NCI-H2171 treated with DMSO at 0.1 percent for 48 hours (cell line): ENCODE results near the gene EIF2D.
A peak's percentile ranks its signal among the peaks of the same experiment; 100 is the strongest.

Source experiments
- DNase-seq: peaks from one replicate; lab custom pipeline; 2025; lab: John Stamatoyannopoulos, UW

The EIF2D gene

GRCh38 chr1:206569556-206569955, 42.7 kb downstream of the EIF2D start:
- DNase-seq = no peak

DNA sequence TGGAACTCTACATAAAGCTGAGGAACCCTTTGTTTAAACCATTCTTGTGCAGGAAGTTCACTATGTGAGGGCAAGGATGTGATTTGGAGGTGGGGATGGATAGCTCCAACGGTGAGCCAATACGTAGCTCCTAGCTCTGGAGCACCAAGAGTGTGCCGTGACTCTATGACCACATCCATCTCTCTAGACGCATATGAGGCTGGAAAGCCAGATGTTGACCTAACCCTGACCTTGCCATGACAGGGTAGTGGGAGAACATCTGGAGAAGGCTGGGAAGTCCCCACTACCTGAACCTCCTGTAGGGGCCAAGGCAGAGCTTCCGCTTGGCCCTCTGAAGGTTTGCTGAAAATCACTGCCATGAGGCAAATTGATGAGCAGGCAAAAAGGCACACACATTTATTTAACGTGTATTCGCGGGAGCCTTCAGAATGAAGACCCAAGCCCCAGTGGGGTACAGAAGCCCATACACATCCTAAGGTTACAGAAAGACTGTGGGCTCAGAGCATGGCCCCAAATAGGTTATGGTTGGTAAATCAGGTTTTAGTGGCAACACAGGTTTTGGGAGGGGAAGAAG, 43.4 kb downstream of the EIF2D start:
- no peak for DNase-seq

DNA sequence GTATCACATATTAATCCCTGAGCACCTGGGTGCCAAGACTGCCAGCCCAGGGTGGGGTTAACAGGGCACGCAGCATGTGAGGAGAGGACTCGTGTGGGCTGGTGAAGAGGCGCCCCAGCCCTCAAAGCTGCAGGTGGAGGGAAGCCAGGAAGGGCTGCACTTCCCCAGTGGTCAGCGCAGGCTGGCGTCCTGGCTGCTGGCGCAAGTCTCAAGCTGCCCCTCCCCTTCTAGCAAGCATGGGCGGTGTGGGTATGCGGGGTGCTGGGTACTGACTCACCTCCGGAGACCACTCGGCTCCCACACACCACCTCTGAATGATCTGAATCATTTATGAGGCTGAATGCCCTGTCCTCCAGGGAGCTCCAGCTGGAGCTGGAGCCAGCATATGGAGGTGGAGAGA, 44.0 kb downstream of the EIF2D start:
- no peak for DNase-seq

DNA sequence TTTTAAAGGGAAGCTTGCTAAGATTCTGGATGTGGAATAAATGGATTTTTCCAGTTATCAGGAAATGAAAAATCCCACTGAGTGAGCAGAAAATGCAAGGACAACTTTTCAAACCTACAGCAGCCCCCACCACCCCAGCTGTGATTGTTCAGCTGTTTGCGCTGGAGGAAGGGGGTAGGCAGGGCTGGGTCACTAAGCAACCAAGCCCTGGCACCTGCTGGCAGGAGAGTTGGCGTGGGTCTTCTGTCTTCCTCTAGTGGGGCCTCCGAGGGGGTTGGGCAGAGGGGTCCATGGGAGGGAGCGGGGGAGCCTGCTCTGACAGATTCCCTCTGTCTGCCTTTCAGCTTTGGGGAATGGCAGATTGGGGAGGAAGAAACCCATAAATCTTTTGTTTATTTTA, 45.3 kb downstream of the EIF2D start:
- no peak for DNase-seq

GRCh38 chr1:206565995-206566394, 46.3 kb downstream of the EIF2D start:
- no peak for DNase-seq

DNA sequence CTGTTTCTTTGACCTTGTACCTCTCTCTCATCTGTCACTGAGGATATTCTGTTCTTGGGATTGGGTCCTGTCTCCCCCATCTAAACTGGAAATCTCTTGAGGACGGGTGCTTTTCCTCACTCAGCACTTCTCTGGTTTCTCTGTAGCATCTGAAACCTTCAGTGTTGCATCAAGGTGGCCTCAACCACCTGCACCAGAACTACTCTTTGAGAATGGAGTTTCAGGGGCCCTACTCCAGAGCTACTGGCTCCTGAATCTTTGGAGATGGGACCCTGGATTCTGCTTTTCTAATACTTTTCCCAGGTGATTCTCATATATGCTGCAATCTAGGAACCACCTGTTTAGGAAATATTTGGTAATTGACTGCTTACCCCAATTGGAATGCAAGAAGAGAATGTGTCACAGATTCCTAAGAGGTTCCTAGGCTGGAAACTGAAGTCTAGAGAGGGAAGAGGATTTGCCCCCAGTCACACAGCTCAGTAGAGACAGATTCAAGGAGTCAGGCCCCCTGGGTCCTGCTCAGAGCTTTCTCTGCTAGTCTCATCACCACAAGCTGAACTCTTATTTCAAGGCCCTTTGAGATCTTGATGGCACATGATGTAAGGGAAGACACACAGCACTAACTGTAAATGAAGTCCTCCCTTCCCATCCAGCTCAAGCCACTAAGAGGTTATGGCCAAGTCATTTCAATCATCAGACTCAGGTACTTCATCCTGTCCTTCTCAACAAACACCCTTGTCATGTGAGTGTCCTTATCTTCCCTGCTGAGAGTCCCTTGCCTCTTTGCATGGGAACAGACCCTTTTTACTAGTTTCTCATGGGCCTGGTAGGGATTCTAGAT, 48.7 kb downstream of the EIF2D start:
- no peak for DNase-seq

GRCh38 chr1:206560007-206560716, 52.1 kb downstream of the EIF2D start:
- DNase-seq = no peak

- DNase-seq = no peak
These were observed 52.6 kb downstream of the EIF2D start for GRCh38 chr1:206559672-206559995.

DNA sequence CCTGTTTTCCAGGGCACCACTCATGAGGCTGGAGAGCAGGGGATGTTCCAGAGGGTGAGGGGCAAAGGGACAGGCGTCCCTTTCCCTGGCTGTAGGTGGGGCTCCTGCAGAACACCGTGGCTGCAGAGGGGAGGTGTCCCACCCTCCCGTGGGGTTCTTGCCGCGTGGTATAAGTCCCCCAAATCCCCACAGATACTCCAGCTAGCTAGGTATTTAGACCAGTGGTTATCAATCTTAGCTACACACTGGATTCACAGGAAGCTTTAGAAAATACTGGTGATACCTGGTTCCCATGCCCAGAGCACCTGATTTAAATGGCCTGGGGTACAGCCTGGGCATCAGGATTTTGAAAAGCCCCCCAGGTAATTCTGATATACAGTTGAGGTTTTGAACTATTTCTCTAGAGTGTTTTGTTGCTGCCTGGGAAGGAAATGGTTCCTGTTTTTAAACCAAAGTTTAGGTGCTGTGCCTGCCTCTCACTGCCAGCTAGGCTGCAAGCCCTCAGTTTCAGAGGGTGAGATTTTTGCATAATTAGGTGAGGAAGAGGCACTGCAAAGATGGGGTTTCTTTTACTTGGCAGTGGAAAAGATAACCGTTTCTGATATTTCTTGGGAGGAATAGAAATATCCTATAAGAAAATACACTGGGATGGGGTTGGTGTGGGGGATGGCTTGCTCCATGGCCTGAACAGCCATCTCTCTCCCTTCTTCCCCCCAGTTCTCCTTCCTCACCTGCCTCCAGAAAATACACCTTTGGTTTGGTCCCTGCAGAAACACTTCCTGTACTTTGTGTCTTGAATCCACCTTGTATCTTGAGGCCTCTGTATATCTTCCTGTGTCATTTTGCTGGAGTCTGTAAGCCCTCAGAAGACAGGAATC, 53.2 kb downstream of the EIF2D start:
- no peak for DNase-seq

GRCh38 chr1:206557636-206558473, 54.4 kb downstream of the EIF2D start:
- no peak for DNase-seq

GRCh38 chr1:206556750-206557635, 55.3 kb downstream of the EIF2D start:
- peak; percentile 60 for DNase-seq

GRCh38 chr1:206556047-206556749, 56.1 kb downstream of the EIF2D start:
- no peak for DNase-seq

DNA sequence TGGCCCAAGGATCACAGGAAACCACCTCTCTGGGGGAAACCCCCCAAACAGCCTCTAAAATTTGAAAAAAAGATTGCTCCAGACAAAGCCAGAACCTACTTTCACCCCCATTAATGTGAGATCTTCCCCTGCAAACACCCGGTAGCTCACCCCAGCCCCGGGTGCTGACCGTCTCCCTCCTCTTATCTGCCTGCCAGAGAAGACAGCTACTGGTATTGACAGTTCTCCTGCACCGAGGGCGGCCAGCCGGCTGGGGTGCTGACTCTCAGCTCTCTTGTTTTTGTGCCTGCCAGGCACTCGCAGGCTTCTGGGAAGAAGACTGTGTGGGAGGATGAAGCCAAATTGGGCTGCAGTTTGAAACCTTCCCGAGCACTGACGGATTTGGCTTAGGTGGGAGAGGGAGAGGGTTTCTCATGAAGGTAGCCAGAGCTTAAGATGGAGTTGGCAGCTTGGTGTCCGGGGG, 56.8 kb downstream of the EIF2D start:
- DNase-seq = no peak

DNA sequence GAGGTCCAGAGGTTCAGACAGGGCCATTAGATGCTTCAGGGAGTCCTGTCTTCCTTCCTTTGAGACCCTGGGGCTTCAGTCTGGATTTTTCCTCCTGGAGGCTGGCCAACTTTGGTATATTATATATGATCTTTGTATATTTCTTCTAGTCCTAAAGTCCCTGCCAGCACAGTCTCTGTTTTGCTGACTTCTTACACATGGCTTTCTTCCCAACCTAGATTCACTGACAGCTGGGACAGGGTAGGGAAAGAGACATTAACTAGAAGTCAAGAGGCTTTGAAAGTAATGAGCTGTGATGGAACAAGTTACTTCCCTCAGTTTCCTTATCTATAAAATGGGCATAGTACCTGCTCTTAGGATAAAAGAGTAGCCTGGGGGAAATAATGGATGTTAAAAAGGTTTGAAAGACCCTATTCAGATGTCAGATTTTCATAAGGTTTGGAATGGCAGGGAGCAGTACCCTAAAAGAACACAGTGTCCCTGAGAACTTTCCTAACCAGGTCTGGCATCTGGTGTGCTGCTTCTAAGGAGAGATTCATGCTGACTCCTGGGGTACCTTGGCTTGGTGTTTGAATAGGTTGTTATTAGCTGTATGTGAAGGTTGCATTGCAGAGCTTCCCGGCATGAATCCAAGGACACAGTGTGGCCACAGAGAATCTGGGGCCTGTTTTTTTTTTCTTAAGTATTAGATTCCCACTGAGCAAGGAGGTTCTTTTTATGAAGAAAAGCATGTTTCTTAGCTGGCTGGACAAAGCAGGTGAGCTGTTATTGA, 57.4 kb downstream of the EIF2D start:
- no peak for DNase-seq

DNA sequence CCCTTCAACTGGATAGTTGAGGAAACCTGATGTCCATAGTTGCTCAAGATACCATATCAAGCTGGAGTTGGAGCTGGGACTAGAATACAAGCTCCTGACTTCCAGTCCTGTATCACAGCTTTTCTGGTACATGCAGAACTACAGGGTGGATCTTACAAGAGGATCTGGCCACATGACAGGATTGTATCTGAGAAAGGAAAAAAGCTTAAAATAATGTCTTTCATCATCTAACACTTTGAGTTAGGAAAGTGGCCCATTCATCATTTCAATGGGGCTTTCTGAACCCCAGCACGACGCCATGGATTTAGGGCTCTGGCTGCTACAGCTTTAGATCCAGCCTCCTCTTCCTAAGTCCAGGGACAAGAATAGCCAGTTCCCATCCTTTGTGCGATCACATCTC, 58.1 kb downstream of the EIF2D start:
- no peak for DNase-seq

- no peak for DNase-seq
These were observed 60.3 kb downstream of the EIF2D start for GRCh38 chr1:206551986-206552326.

- DNase-seq = peak; percentile 14
These were observed 60.8 kb downstream of the EIF2D start for GRCh38 chr1:206551296-206551985.

GRCh38 chr1:206550446-206550845, 61.8 kb downstream of the EIF2D start:
- DNase-seq = peak; percentile 42
